Common myeloid progenitor, CD34-positive (primary cell): Measurements from ENCODE around the gene CHD6.
"Not testable (repeated sequence)": the region's sequence is repeated elsewhere in the genome, so short reads cannot be mapped to it uniquely, and the experiment has no call there.

Source experiments
- CTCF ChIA-PET: fragments of 350-600 bp; sonication (Branson Sonifier 250); formaldehyde crosslinking; loops from one replicate; lab custom pipeline; 2021; ENCODE audit warnings: antibody characterized with exemption; lab: Charles Lee
- POLR2A ChIA-PET: fragments of 350-600 bp; sonication (Branson Sonifier 250); formaldehyde crosslinking; loops from one replicate; lab custom pipeline; 2021; ENCODE audit warnings: antibody characterized with exemption; lab: Charles Lee
- DNase-seq, 3 donors: peaks; one replicate each; pipeline versions ENCODE4 v3.0.0 to v3.0.0-alpha.2; 2013
- H3K27ac ChIP-seq, 2 experiments: 1 replicate in 1 of 2; 2 replicates in 1 of 2; pipeline ENCODE4 v1.7.0; 2013; ENCODE audit warnings: inconsistent platforms in 2 of 2, low read length in 2 of 2, mild to moderate bottlenecking in 2 of 2, low read depth in 1 of 2, moderate library complexity in 1 of 2; ENCODE audit not compliant: severe bottlenecking in 2 of 2, insufficient read depth in 1 of 2, poor library complexity in 1 of 2
- H3K27me3 ChIP-seq, 5 experiments: replicated peaks in 2 of 5; 1 replicate in 3 of 5; 2 replicates in 2 of 5; pipeline versions ENCODE4 v1.6.1 to v1.7.0; 2013; ENCODE audit warnings: low read length in 4 of 5, mild to moderate bottlenecking in 2 of 5, moderate library complexity in 2 of 5, inconsistent platforms in 1 of 5; ENCODE audit not compliant: insufficient read depth in 5 of 5, control insufficient read depth in 4 of 5
- H3K36me3 ChIP-seq, 4 experiments: 1 replicate in 2 of 4; 2 replicates in 2 of 4; pipeline versions ENCODE4 v1.6.1 to v1.7.0; 2013; ENCODE audit warnings: low read length in 3 of 4, control low read depth in 1 of 4, mild to moderate bottlenecking in 1 of 4; ENCODE audit not compliant: control insufficient read depth in 4 of 4, insufficient read depth in 4 of 4
- H3K4me1 ChIP-seq, 4 experiments: 1 replicate in 3 of 4; 2 replicates in 1 of 4; pipeline versions ENCODE4 v1.6.1 to v1.7.1; 2013; ENCODE audit warnings: low read length in 3 of 4, mild to moderate bottlenecking in 3 of 4, control low read depth in 1 of 4, inconsistent platforms in 1 of 4, moderate library complexity in 1 of 4; ENCODE audit not compliant: control insufficient read depth in 4 of 4, insufficient read depth in 4 of 4; ENCODE audit errors: control extremely low read depth in 1 of 4
- H3K4me3 ChIP-seq, 7 experiments: 1 replicate in 4 of 7; 2 replicates in 3 of 7; pipeline versions ENCODE4 v1.5.1 to v1.7.0; 2013; ENCODE audit warnings: mild to moderate bottlenecking in 7 of 7, low read length in 6 of 7, moderate library complexity in 6 of 7, inconsistent platforms in 2 of 7, low read depth in 2 of 7, control low read depth in 1 of 7; ENCODE audit not compliant: insufficient read depth in 4 of 7, control insufficient read depth in 1 of 7; ENCODE audit errors: extremely low read depth in 1 of 7
- H3K9me3 ChIP-seq, 5 experiments: 1 replicate in 4 of 5; 2 replicates in 1 of 5; pipeline versions ENCODE4 v1.6.1 to v1.7.1; 2013; ENCODE audit warnings: low read length in 4 of 5, mild to moderate bottlenecking in 2 of 5, inconsistent platforms in 1 of 5, low read depth in 1 of 5, moderate library complexity in 1 of 5; ENCODE audit not compliant: control insufficient read depth in 4 of 5, insufficient read depth in 2 of 5; ENCODE audit errors: control extremely low read depth in 1 of 5
- WGBS: methylation state at CpG from one replicate; pipeline ENCODE4 v1.1.5; 2013; ENCODE audit not compliant: insufficient coverage; 5-methylcytosine and 5-hydroxymethylcytosine counted together

CHD6 gene

DNA sequence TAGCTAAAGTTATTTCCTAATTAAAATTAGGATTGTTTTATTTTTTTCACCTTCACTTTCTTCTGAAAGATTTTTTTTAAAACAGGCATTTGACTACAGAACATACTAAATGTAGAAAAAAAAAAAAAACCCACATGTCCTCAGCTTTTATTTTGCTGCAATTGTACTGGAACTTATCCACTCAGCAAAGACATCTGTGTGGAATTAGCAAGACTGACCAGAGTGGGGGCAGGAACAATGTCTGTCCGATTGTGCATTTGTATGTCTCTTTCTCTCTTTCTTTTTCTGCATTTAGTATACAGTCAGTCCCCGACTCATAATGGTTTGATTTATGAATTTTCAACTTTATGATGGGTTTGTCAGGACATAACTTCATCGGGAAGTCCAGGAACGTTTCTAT, 77.3 kb downstream of the CHD6 start:
- Histone ChIP-seq H3K27ac (no peak overlapping the region), H3K9me3 (peaks cover 5 to 8% (median 5%) of the 10 kb centered on the region in 5 experiments), H3K36me3 (peaks cover 5 to 17% (median 8%) of the 10 kb centered on the region in 4 experiments), H3K4me1 (peaks cover 0 to 3% (median 0%) of the 10 kb centered on the region in 4 experiments), H3K4me3 (no peak overlapping the region), H3K27me3 (no peaks in the 10 kb centered on the region)
- ChIA-PET CTCF (no interaction called here), POLR2A (no interaction called here)
- no CpG with 5 or more reads among the region's 4 CpGs for WGBS
- no peak for DNase-seq

DNA sequence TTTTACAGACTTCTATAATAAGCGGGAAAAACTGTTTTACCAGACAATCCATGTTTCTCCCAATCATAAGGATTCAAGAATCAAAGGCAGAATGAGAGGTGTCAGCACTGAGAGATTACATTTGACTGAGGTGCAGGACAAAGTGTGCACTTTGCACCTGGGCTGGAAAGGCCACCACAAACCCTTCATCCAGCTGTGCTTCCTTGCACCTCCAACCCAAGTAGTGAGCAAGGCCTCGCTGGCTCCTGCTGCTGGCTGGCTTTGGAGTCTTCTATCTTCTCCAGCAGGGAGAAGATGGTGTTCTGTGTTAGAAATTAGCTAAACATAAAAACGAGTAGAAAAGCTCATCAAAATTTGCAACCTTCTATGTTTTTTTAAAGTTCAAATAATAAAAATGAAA, 77.7 kb downstream of the CHD6 start:
- ChIA-PET CTCF (no interaction called here), POLR2A (no interaction called here)
- no CpG with 5 or more reads among the region's 3 CpGs for WGBS
- no peak overlapping the region for H3K4me3 ChIP-seq
- H3K27me3 ChIP-seq: no peaks in the 10 kb centered on the region
- H3K36me3 ChIP-seq: peaks cover 5 to 18% (median 8%) of the 10 kb centered on the region in 4 experiments
- no peak overlapping the region for H3K27ac ChIP-seq
- no peak for DNase-seq
- H3K4me1 ChIP-seq: peaks cover 0 to 3% (median 0%) of the 10 kb centered on the region in 4 experiments
- peaks cover 5 to 8% (median 5%) of the 10 kb centered on the region in 5 experiments for H3K9me3 ChIP-seq

DNA sequence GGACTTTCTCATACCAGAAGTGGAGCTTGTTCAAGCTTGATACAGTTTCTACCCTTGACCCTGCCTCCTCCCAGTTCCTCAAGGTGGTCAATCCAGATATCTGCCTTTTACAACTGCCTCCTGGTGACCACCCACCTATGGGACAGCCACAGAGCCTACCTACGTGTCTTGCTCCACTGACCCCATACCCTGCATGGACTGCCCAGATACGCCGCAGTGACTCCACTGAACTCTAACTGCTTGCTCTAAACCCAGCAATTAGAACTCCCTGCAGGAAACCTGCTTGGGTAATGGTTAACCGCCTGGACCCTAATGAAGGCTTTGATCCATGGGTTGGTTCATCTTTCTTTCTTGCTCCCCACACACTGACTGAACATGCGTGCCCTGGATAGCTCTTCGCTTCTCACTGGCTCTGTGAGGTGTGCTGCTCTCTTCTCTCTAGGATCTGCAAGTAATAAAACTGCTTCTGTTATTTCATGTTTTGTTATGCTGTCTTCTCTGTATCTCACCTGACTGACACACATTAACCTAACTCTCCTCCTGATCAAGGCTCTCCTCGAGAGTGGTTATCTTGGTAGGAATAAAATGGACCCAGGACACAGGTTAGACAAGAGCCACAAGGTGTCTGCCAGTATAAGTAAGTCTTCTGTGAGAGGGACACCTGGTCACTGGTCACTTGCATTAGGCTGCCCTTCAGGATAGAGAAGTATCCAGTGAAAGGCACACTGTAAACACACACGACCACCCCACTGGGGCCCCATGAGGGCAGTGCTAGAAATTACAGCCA, 79.2 kb downstream of the CHD6 start:
- H3K4me1 ChIP-seq: peaks cover 0 to 3% (median 0%) of the 10 kb centered on the region in 4 experiments
- POLR2A ChIA-PET: no interaction called here
- peaks cover 5 to 19% (median 8%) of the 10 kb centered on the region in 4 experiments for H3K36me3 ChIP-seq
- no peak overlapping the region for H3K27ac ChIP-seq
- no peak for DNase-seq
- no peaks in the 10 kb centered on the region for H3K27me3 ChIP-seq
- peaks cover 5 to 8% (median 5%) of the 10 kb centered on the region in 5 experiments for H3K9me3 ChIP-seq
- no peak overlapping the region for H3K4me3 ChIP-seq
- 100% methylated on average over 4 of the region's 8 CpGs for WGBS
- CTCF ChIA-PET: no interaction called here

DNA sequence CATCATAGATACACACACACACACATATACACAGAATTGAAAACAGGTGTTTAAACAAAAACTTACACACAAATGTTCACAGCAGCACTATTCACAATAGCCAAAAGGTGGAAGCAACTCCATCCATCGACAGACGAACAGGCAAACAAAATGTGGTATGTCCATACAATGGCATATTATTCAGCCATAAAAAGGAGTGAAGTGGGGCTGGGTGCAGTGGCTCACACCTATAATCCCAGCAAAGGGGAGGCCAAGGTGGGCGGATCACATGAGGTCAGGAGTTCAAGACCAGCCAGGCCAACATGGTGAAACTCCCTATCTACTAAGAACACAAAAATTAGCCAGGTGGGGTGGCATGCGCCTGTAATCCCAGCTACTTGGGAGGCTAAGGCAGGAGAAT, 80.3 kb downstream of the CHD6 start:
- Histone ChIP-seq H3K9me3 (peaks cover 5 to 8% (median 5%) of the 10 kb centered on the region in 5 experiments), H3K27ac (no peak overlapping the region), H3K36me3 (peaks cover 5 to 23% (median 16%) of the 10 kb centered on the region in 4 experiments), H3K4me1 (peaks cover 0 to 3% (median 0%) of the 10 kb centered on the region in 4 experiments), H3K27me3 (no peaks in the 10 kb centered on the region), H3K4me3 (no peak overlapping the region)
- POLR2A ChIA-PET: no interaction called here
- CTCF ChIA-PET: no interaction called here
- WGBS: 100% methylated on average over 1 of the region's 4 CpGs
- DNase-seq: no peak

DNA sequence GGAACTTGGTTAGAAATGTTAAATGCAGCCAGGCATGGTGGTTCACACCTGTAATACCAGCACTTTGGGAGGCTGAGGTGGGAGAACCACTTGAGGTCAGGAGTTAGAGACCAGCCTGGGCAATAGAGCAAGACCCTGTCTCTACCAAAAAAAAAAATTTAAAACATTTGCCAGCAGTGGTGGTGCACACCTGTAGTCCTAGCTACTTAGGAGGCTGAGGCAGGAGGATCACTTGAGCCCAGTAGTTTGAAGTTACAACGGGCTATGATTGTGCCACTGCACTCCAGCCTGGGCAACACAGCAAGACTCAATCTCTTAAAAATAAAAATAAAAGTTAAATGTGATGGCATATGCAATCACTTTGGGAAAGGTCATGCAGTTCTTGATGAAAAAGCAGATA, 82.6 kb downstream of the CHD6 start:
- H3K4me1 ChIP-seq, DNase-seq, H3K27ac ChIP-seq, H3K9me3 ChIP-seq, H3K27me3 ChIP-seq, POLR2A ChIA-PET, H3K4me3 ChIP-seq: not testable (repeated sequence)
- WGBS: no CpG with 5 or more reads among the region's 1 CpG
- peaks cover 8 to 40% (median 27%) of the 10 kb centered on the region in 4 experiments for H3K36me3 ChIP-seq
- CTCF ChIA-PET: interaction anchor here (0.9 to 1.4 kb wide), 2 partner anchors 9 to 45 kb away, joined by 3 read pairs; no protein-coding TSS in a partner anchor

DNA sequence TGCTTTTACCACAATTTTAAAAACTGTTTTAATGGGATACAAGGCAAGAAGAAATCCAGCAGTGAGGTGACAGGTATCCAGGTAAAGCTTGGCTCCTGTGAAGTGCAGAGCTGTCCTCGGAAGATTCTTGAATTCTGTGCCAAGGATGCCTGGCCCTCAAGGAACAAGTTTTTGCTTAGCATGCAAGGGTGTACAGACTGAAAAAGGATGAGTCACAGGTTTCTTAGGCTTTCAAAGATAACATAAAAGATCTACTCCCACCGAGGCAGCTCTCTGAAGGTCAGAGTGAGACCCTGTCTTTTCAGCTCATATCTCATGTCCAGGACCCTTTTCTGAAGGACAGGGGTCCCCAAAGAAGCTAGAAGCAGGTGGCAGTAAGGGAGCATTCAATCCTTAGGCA, 83.3 kb downstream of the CHD6 start:
- 83% methylated on average over 2 of the region's 2 CpGs for WGBS
- Histone ChIP-seq H3K27ac (no peak overlapping the region), H3K36me3 (peaks cover 8 to 40% (median 30%) of the 10 kb centered on the region in 4 experiments), H3K9me3 (peaks cover 5 to 8% (median 5%) of the 10 kb centered on the region in 5 experiments), H3K4me3 (no peak overlapping the region), H3K4me1 (no peaks in the 10 kb centered on the region), H3K27me3 (no peaks in the 10 kb centered on the region)
- POLR2A ChIA-PET: no interaction called here
- no peak for DNase-seq
- CTCF ChIA-PET: interaction anchor here (1.4 kb wide), 1 partner anchor 8 kb away, joined by 3 read pairs; no protein-coding TSS in a partner anchor

DNA sequence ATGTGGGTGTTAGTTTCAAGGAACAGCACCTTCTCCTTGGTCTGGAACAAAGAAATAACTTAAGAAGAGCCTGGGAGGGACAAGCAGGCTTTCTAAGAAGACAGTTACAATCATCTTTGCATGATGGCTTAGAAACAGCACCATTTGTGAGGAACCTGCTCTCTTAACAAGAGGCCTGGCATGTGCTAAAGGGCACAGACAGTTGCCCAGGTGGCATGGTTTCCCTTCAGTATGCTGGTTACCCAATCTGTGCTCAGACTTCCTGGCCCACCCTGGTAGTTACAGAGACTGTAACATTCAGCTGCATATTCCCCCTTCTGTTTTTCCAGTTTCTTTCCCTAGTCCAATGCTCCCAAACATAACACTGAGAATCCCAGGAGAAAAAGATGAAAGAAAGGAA, 84.0 kb downstream of the CHD6 start:
- H3K36me3 ChIP-seq: peaks cover 8 to 38% (median 30%) of the 10 kb centered on the region in 4 experiments
- H3K9me3 ChIP-seq: peaks cover 5 to 8% (median 5%) of the 10 kb centered on the region in 5 experiments
- no peaks in the 10 kb centered on the region for H3K4me1 ChIP-seq
- no peaks in the 10 kb centered on the region for H3K27me3 ChIP-seq
- ChIA-PET POLR2A (no interaction called here), CTCF (no interaction called here)
- H3K27ac ChIP-seq: no peak overlapping the region
- no peak for DNase-seq
- H3K4me3 ChIP-seq: no peak overlapping the region
